Frontal cortex (tissue), 4 donors: ENCODE data around the gene DYNAP. TPM values are rescaled to one million over a fixed set of nuclear protein-coding genes. Genes with fewer than 3 reads are reported as not detected.

Experiments used
- DNase-seq, 2 donors: peaks; one replicate each; pipeline ENCODE4 v3.0.0; 2012; ENCODE audit warnings: low spot score in 2 of 2
- FAIRE-seq: peaks from 2 replicates; lab custom pipeline; 2012; peaks lifted over from hg19 to GRCh38; lab: Jason Lieb, UNC
- total RNA-seq: library from RNA; depleted of rRNA; stranded (reverse); fragments of >200 nt; gene quantifications from one replicate; pipeline ENCODE4 v1.2.3, GENCODE V29; 2014
- donor health status: control.
- donor health status: control.
- donor health status: control.

The DYNAP gene
- not detected for total RNA-seq

GRCh38 chr18:54590945-54591344, at the start of gene DYNAP:
TSS of gene DYNAP (plus strand) at chr18:54591245. CDS start at chr18:54591283, 38 bp downstream.
- no peak for FAIRE-seq
- no peak for DNase-seq

- DNase-seq = no peak
- FAIRE-seq = no peak
These were observed 39.5 kb upstream of the DYNAP start for GRCh38 chr18:54551590-54551989.

GRCh38 chr18:54555286-54555685, 35.8 kb upstream of the DYNAP start:
- FAIRE-seq = no peak
- DNase-seq = no peak

GRCh38 chr18:54555996-54556395, 35.0 kb upstream of the DYNAP start:
- FAIRE-seq (no peak), DNase-seq (no peak)

- FAIRE-seq (no peak), DNase-seq (no peak)
These were observed 33.1 kb upstream of the DYNAP start for GRCh38 chr18:54557958-54558357.

- peak; percentile 42 for FAIRE-seq
- no peak for DNase-seq
These were observed 32.1 kb upstream of the DYNAP start for GRCh38 chr18:54558609-54559585.

GRCh38 chr18:54561706-54562267, 29.3 kb upstream of the DYNAP start:
- no peak for DNase-seq

GRCh38 chr18:54580202-54580729, 10.8 kb upstream of the DYNAP start:
- FAIRE-seq (no peak), DNase-seq (no peak)

More at GRCh38 chr18:54561706-54562267, 29.3 kb upstream of the DYNAP start:
- FAIRE-seq = no peak

GRCh38 chr18:54584065-54584464, 7.0 kb upstream of the DYNAP start:
- peak; percentile 74 for FAIRE-seq
- DNase-seq = no peak

- DNase-seq (no peak), FAIRE-seq (no peak)
These were observed 5.3 kb upstream of the DYNAP start for GRCh38 chr18:54585743-54586142.

- FAIRE-seq = no peak
These were observed 13.2 kb downstream of the DYNAP start for GRCh38 chr18:54604211-54604610.

GRCh38 chr18:54606835-54607212, 15.8 kb downstream of the DYNAP start:
- FAIRE-seq (no peak), DNase-seq (no peak)

More at GRCh38 chr18:54604211-54604610, 13.2 kb downstream of the DYNAP start:
- no peak for DNase-seq

- FAIRE-seq (no peak), DNase-seq (no peak)
These were observed 16.4 kb downstream of the DYNAP start for GRCh38 chr18:54607213-54608027.

GRCh38 chr18:54608028-54608642, 17.1 kb downstream of the DYNAP start:
- DNase-seq (no peak), FAIRE-seq (no peak)

- no peak for FAIRE-seq
- no peak for DNase-seq
These were observed 20.8 kb downstream of the DYNAP start for GRCh38 chr18:54611816-54612215.

GRCh38 chr18:54612237-54612636, 21.2 kb downstream of the DYNAP start:
- DNase-seq (no peak), FAIRE-seq (no peak)

GRCh38 chr18:54613174-54613573, 22.1 kb downstream of the DYNAP start:
- no peak for DNase-seq
- FAIRE-seq = no peak

GRCh38 chr18:54616220-54616848, 25.3 kb downstream of the DYNAP start:
- FAIRE-seq (no peak), DNase-seq (no peak)

- no peak for DNase-seq
These were observed 31.0 kb downstream of the DYNAP start for GRCh38 chr18:54622084-54622483.

More at GRCh38 chr18:54622084-54622483, 31.0 kb downstream of the DYNAP start:
- no peak for FAIRE-seq
